H1 (cell line): ENCODE results near the gene LUC7L3. TPM values are rescaled to one million over a fixed set of nuclear protein-coding genes. Genes with fewer than 3 reads are reported as not detected.

Experiments
- ATF2 ChIP-seq: IDR thresholded peaks from 2 replicates; pipeline ENCODE4 v1.6.1; 2012; ENCODE audit warnings: low read length, inconsistent platforms
- ATF3 ChIP-seq: IDR thresholded peaks from 2 replicates; pipeline ENCODE4 v1.6.1; 2011; ENCODE audit warnings: low read depth, mild to moderate bottlenecking, low read length; ENCODE audit not compliant: insufficient read depth
- CREB1 ChIP-seq: IDR thresholded peaks from 2 replicates; pipeline ENCODE4 v1.6.1; 2012; ENCODE audit warnings: inconsistent platforms
- CTBP2 ChIP-seq: IDR thresholded peaks from 2 replicates; pipeline ENCODE4 v1.7.0; 2011; ENCODE audit warnings: borderline replicate concordance, mild to moderate bottlenecking, moderate library complexity, mixed read lengths, low read length; ENCODE audit not compliant: insufficient read depth, insufficient read length
- CTCF ChIP-seq, 3 experiments: IDR thresholded peaks; 1 replicate in 2 of 3; 2 replicates in 1 of 3; pipeline versions ENCODE4 v1.5.1 to v1.6.1; 2011; ENCODE audit warnings: low read length in 3 of 3, mild to moderate bottlenecking in 3 of 3, inconsistent platforms in 2 of 3, low read depth in 1 of 3, moderate library complexity in 1 of 3; ENCODE audit not compliant: insufficient read depth in 1 of 3; ENCODE audit errors: control extremely low read depth in 1 of 3
- E2F6 ChIP-seq: IDR thresholded peaks from 2 replicates; pipeline ENCODE4 v1.6.1; 2012; ENCODE audit warnings: inconsistent platforms
- GTF2F1 ChIP-seq: IDR thresholded peaks from 2 replicates; pipeline ENCODE4 v1.6.1; 2012; ENCODE audit warnings: low read depth, low read length, improper control_type of control experiment, borderline replicate concordance
- KDM4A ChIP-seq: IDR thresholded peaks from one replicate; pipeline ENCODE4 v1.7.1; 2012; ENCODE audit warnings: low read depth, mild to moderate bottlenecking, moderate library complexity, low read length, inconsistent platforms; ENCODE audit not compliant: severe bottlenecking
- MAX ChIP-seq: IDR thresholded peaks from 2 replicates; pipeline ENCODE4 v1.6.1; 2012; ENCODE audit warnings: inconsistent platforms
- PHF8 ChIP-seq: fragments of 200-600 bp; sonication (generic); conservative IDR thresholded peaks from 2 replicates; pipeline ENCODE4 v1.7.1; 2012; ENCODE audit warnings: low read depth, mild to moderate bottlenecking, inconsistent platforms, low read length, moderate library complexity
- POU5F1 ChIP-seq: IDR thresholded peaks from 2 replicates; pipeline ENCODE4 v1.6.1; 2011; ENCODE audit warnings: low read depth, mild to moderate bottlenecking, low read length, moderate library complexity
- RAD21 ChIP-seq, 2 experiments: IDR thresholded peaks in 1 of 2; conservative IDR thresholded peaks in 1 of 2; 2 replicates each; pipeline ENCODE4 v1.6.1; 2011; ENCODE audit warnings: low read depth in 2 of 2, low read length in 2 of 2, improper control_type of control experiment in 1 of 2, inconsistent platforms in 1 of 2, mild to moderate bottlenecking in 1 of 2, moderate library complexity in 1 of 2
- SAP30 ChIP-seq: fragments of 300-600 bp; sonication (generic); IDR thresholded peaks from 2 replicates; pipeline ENCODE4 v1.7.1; 2012; ENCODE audit warnings: low read length, moderate library complexity, mild to moderate bottlenecking, inconsistent platforms; ENCODE audit not compliant: insufficient read depth, insufficient replicate concordance
- SIN3A ChIP-seq, 2 experiments: IDR thresholded peaks in 1 of 2; conservative IDR thresholded peaks in 1 of 2; 2 replicates each; pipeline ENCODE4 v1.6.1; 2011 to 2012; ENCODE audit warnings: low read length in 2 of 2, improper control_type of control experiment in 1 of 2, low read depth in 1 of 2, mild to moderate bottlenecking in 1 of 2
- SP4 ChIP-seq: IDR thresholded peaks from 2 replicates; pipeline ENCODE4 v1.6.1; 2012; ENCODE audit warnings: low read length, inconsistent platforms
- TAF1 ChIP-seq: IDR thresholded peaks from 2 replicates; pipeline ENCODE4 v1.6.1; 2011; ENCODE audit warnings: mild to moderate bottlenecking, low read depth, low read length
- polyA plus RNA-seq, 7 experiments: library from polyadenylated mRNA; depleted of rRNA in 3 of 7; stranded (reverse) in 5 of 7; unstranded in 2 of 7; fragments of >200 nt in 5 of 7; fragments of 200-250 nt in 2 of 7; gene quantifications; 1 replicate in 5 of 7; 2 replicates in 1 of 7; 4 replicates in 1 of 7; pipeline versions ENCODE4 v1.2.1 to v1.2.3, GENCODE V29; 2011 to 2013; ENCODE audit warnings: missing spikeins in 2 of 7, mixed read lengths in 2 of 7
- total RNA-seq: library from RNA; stranded (reverse); fragmentation: NEBNext Ultra II Directional; extraction: Animal tissue kit (Norgen Biotek cat#: 25700); gene quantifications from 2 replicates; pipeline ENCODE4 v1.2.1, GENCODE V29; 2021

LUC7L3 gene
- total and polyA plus RNA-seq, 2 of the 8 experiments (the other 6 are each of a cell fraction or from before 2014, with no cell fraction given): 102 to 126 TPM

GRCh38 chr17:50719144-50719923, at the start of gene LUC7L3 (continued):
- TF ChIP-seq SP4 (0 out of 2 replicates have a peak, but pooled peaks have one; percentile 57), CTCF (IDR thresholded peaks at IDR 0.05; ENCODE audit: control extremely low read depth in 1 of 3, insufficient read depth in 1 of 3, low read depth in 1 of 3, low read length in 3 of 3) (peak in 1 of 3 experiments; percentile 14; a peak in 1 of 4 replicates), ATF2 (no peak), SAP30 (no peak), POU5F1 (no peak), GTF2F1 (no peak), RAD21 (IDR thresholded peaks at IDR 0.05 in 1 of 2, conservative IDR thresholded peaks at IDR 0.05 in 1 of 2; ENCODE audit: low read depth in 2 of 2, low read length in 2 of 2) (no peak), PHF8 (peak; percentile 99), CTBP2 (no peak), TAF1 (peak; percentile 96), SIN3A (conservative IDR thresholded peaks at IDR 0.05 in 1 of 2, IDR thresholded peaks at IDR 0.05 in 1 of 2; ENCODE audit: low read depth in 1 of 2, low read length in 2 of 2) (peak; percentile 13 to 73; a peak in 2 of 4 replicates), KDM4A (peak; percentile 41), CREB1 (peak; percentile 46), ATF3 (no peak), MAX (peak; percentile 93), E2F6 (peak; percentile 90)
